LHCN-M2 (cell line): ENCODE measurements around the gene TAF1B. TPM values are rescaled to one million over a fixed set of nuclear protein-coding genes. Genes with fewer than 3 reads are reported as not detected.

Experiments used
- DNase-seq: peaks from one replicate; pipeline ENCODE4 v3.0.0-alpha.2; 2012; ENCODE audit warnings: low read depth
- total RNA-seq: library from RNA; depleted of rRNA; stranded (reverse); fragments of >200 nt; gene quantifications from 2 replicates; pipeline ENCODE4 v1.2.3, GENCODE V29; 2014; rRNA removed

Gene TAF1B
- total RNA-seq, 1 experiment from 2014 or later, result 23.0 TPM

- no peak for DNase-seq
Measured at GRCh38 chr2:9983401-9984216, 140.3 kb downstream of the TAF1B start.

Other genes starting within 250 kb of the TAF1B start
- gene YWHAQ, start 212.5 kb upstream of the TAF1B start, total RNA-seq, result 451 and 455 TPM in 2 replicates
- gene GRHL1, start 108.2 kb downstream of the TAF1B start, total RNA-seq, result 0.40 and 0.90 TPM in 2 replicates
- gene KLF11, start 200.1 kb downstream of the TAF1B start, total RNA-seq, result 3.1 and 3.3 TPM in 2 replicates
- 0.13 TPM in 1 of 2 replicates, not detected in the other for gene CYS1, start 236.9 kb downstream of the TAF1B start, total RNA-seq